Esophagus mucosa (tissue), 1 donor: ENCODE data around the gene CHCHD6. TPM values are rescaled to one million over a fixed set of nuclear protein-coding genes. Genes with fewer than 3 reads are reported as not detected.
A peak's percentile ranks its signal among the peaks of the same experiment; 100 is the strongest.

Experiments
- ATAC-seq: fragments of 200-7000 bp; cut with Tn5 transposase; one replicate; pipeline ENCODE4 v1.9.1; 2020
- total RNA-seq: library from RNA; stranded (reverse); gene quantifications from one replicate; pipeline ENCODE4 v1.2.4, GENCODE V29; 2023
- donor health status: DM: yes; HTN: yes; CAD: no.

Gene CHCHD6
- total RNA-seq, 1 donor from 2014 or later, result 9.2 TPM

DNA sequence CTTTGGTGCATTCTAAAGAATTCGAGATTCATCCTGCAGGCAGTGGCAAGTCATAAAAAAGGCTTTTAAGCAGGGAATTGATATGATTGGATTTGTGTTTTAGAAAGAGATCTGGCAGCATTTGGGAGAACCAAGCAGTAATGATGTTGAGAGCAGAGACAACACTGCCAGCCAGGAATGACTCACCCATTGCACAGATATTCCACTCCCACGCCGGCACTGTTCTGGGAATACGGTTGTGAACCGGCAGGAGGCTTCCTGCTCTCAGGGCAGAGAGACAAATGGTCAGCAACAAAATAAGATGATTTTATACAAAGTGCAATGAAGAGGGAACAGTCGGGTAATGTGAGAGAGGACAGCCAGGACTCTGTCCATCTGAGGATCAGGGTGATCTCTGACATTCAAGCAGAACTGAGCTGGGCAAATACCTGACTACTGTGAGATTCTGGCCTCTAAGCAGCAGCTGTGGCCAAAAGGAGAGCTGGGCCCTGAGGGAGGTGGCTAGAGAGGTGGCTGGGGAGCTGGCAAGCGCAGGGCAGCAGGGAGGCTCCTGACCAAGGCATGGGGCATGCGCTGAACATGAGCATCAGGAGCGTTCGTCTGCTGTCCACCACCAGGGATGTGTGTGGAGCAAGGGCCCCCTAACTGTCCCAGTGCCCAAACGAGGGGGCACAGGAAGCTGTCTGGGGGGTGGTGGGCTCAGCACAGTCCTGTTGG lies 222.8 kb downstream of the CHCHD6 start:
- ATAC-seq, result peak; percentile 79

DNA sequence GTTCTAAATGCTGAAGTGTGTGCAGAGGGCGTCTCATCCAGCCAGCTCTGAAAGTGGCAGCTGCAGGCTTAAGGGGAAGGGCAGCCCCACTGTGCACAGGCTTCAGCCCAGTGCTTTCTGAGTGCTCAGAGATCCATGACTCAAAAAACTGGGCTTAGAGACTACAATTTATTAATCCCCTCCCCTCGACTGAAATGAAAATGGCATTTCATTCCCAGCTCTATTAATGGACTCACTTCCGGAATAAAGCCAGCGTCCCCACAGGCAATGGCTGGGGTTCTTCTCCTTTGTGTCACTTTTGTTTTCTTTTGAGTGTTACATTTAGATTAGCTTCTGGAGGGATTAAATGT lies 223.3 kb downstream of the CHCHD6 start:
- peak; percentile 4 for ATAC-seq

DNA sequence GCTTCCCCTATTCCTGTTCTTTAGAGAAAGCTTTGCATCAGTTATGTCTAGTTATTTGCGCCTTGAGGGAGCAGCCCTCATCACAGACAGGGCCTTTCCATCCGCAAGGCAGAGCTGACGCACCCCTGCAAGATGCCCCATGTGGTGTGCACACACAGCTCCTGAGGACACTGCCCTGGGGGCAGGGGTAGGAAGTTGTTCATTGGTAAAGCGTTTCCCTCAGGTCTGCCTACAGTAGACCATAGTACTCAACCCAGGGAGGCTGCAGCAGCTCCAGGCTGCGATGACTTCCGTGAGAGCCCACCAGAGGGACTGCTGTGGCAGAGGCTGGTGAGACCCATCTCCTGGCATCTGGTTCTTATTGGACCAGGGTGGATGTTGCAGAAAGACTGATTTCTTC lies 223.8 kb downstream of the CHCHD6 start:
- ATAC-seq, result no peak

DNA sequence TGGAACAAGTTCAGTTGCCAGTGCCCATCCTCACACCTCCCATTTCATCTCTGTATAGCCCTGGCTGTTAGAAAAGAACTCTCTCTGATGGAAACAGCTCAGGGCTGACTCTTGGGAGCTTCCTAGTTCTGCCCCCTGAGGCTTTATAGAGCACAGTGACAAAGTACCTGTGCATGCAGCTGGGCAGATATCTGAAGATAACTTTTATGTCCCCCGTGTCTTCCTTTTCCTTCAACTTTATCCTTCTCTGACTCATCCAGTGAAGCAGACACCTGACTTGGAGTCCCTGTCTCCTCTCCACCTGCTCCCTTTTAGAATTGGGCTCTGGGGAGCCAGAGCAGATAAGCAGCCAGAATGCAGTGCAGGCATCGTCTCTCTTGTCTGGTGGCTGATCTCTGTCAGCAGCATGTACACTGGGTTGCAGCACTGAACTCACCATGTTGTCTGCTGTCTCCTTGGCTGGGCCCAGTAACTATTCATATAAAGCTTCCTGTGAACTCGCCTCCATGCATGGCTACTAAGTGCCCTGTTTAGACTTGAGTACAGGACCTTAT lies 225.0 kb downstream of the CHCHD6 start:
- no peak for ATAC-seq

DNA sequence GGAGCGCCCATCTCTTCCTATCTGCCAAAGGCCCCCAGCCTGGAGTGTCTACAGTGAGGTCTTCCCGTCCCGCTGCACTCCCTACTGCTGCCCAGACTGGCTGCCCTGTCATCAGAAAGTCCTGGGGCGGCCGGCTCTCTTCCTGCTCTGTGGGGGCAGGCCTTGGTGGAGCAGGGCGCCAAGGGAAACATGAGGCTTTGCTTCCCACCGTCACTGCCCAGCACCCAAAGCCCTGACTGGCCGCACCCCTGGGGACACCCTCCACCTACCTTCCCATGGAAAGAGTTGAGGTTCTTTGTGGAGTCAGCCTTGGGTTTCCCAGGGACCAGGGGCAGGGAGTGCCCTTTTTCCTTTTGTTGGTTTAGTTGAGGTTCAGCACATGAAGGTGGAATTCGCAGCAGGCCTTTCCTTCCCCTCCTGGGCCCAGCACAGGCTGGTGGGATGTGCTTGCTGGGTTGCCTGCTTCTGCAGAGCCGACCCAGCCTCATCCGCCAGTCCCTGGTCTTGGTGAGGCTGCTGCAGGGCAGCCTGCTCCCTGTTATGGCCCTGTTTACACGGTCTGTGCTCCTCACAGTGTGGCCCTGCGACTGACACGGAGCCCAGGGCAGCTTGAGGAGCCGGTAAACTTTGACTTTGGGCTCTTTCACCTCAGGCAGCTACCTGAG lies 227.0 kb downstream of the CHCHD6 start:
- no peak for ATAC-seq

DNA sequence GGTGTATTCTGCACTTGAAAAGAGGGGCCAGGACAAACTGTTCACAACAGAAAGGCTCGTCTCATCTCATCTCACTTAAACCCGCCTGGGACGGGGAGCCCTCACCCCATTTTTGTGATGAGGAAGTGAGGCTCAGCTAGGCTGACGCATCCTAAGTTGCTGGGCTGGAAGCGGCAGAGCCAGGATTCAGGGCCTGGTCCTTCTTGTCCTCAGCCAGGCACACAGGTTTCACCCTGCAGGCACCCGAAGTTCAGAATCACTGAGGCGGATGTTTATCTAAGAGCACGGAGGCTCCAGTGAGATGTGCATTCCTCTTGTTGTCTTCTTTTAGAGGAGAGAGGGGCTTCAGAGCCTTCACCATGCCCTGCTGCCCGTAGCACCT lies 227.8 kb downstream of the CHCHD6 start:
- peak; percentile 66 for ATAC-seq

DNA sequence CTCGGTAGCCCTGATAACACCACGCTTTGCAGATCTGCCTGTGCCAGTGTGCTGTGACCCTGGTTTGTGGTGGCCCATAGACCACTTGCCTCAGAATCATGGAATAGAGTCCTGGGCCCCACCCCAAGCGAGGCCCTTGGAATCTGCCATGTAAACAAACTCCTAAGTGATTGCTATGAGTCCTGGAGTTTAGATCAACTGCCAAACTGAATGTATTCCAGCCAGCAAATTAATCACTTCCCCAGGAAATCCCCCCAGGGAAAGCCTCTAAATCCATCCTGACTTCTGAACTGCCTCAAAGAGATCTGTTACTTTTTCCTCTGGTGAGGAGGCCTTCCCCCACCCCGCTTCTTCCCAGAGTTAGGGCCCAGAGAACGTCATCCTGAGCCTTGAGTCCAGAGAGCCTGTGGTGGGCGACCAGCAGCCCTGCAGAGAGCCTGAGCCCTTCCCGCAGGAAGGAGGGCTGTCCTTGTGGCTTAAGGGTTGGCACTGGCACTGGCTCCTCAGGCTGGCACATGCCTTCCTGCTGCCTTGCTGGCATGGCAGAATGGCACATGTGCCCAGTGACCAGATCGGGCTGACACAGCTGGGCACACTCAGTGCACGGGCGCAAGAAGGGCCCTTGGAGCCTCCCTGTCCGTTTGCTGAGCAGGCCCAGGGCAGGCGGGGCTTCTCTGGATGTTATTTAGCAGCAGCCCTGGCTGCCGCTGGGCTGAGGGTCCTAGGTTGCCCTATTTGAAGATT lies 228.3 kb downstream of the CHCHD6 start:
- ATAC-seq, result peak; percentile 38

DNA sequence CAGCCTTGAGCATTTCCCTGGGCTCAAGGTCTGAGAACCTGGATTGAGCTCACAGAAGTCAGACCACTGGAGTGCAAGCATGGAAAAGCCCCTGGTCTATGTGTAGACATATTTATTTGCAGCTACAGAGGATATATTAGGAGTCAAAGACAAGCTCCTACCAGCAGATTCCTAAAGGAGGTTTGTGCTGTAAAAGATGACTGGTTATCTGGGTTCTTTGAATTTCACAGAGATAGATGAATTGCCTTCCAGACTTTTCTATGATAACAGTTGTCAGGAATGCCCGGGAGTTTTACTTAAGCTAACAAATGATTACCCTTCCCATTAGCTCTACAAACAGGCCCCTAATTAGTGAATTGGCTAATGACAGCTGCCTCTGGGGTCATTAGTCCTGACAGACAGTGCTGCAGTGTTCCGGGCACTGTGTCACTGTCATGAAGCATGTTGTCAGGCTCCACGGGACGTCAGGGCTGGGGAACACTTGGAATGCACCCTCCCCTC lies 230.0 kb downstream of the CHCHD6 start:
- ATAC-seq, result no peak

DNA sequence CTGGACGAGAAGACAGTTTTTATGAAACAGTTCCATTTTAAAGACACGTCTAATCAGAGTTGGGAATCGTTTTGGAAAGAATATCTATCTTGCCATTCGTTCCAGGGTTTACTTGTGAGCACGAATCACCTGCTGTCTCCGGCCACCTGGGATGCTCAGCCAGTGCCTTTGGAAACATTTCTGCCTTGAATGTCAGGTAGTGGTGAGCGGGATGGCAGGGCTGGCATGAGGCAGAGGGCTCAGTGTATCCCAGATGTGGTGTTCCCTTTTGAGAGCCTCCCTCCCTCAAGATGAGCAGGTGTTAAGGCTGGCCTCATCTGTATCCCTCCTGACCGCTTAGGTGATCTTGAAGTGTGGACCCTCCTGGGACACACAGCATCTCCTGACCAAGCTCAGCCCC lies 231.0 kb downstream of the CHCHD6 start:
- no peak for ATAC-seq

DNA sequence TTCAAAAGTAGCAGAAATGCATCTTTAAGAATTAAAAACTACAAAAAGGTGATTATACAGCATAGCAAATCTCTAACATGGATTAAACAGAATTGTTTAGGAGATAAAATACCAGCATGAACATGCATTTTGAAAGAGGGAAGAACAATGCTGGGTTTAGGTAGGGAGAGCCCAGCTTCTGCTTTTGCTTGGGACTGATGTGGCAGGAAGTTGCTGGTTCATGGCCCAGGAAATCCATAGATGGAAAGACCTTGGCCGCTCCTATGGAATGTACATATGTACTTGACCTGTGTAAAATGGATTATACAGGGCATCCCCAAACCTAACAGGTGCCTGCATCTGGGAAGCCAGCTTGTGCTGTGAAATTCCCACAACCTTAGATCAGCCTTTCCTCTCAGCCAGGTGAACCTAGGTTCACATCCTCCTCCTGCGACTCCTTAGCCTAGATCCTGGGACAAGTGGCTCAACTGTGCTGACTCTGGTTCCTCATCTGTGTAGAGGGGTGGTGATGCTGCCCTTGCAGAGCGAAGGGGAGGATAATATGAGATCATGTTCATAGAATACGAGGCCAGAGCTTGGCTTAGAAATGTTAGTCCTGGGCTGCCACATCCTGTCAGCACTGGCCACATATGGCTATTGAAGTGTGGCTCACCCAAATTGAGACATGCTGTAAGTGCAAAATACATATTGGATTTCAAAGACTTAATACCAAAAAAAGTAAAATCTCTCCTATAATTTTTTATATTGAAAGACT lies 231.9 kb downstream of the CHCHD6 start:
- ATAC-seq, result no peak

DNA sequence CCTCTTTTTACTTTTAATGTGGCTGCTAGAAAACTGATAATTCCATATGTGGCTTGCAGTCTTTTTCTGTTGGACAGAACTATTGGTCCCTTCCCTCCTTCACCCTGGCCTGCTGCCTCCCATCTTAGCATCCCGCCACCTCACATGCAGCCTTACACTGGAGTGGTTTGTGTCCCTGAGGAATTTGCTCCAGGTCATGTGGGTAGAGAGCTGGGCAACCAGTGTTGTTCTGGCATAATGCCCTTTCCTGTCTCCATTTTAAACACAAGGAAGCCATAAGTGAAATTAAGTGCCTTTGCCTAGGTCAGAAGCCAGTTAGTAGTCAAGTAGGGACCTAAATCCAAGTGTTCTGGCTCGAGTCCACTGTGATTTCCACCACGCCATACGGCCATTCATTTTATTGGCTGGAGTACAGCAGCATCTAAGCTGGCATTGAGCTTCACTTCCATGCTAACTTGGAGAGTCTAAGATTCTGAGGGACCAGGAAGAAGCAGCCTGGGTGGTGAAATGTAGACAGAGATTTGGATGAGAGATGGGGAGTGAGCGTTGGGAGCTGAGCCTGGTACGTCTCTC lies 232.9 kb downstream of the CHCHD6 start:
- no peak for ATAC-seq

DNA sequence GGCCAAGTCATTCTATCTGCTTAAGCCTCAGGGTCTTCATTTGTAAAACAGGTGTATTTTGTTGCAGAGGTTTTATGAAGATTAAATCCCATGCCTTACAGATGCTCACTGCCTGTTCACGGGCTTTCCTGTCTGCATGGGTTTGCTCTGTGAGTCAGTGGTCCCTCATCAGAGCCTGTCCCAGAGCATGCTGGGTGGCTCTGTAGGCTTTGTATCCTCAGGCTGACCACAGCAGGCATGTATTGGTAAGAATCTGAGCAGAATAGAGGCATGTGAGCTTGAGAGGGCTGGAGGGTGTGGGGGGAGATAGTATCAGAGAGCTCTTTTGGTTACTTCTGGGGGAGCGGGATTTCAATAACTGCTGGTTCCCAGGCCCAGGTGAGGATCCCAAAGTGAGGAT lies 233.5 kb downstream of the CHCHD6 start:
- ATAC-seq, result no peak

DNA sequence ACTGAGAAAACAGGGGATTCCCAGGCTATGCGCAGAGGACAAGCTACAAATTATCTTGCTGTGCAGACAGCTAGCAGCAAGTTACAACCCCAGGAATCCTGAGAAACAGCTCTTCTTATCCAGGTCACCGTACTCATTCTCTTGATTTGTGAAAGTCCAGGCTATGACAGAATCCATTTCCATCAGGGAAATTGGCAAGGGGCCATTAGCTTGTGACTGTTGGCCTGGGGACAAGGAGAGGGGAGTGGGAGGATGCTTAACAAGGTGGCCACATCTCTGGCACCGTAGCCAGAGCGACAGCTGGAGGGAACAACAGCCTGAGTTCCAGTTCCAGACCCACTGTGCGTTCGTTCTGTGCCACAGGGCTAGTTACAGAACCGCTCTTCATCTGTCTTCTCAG lies 233.9 kb downstream of the CHCHD6 start:
- no peak for ATAC-seq

DNA sequence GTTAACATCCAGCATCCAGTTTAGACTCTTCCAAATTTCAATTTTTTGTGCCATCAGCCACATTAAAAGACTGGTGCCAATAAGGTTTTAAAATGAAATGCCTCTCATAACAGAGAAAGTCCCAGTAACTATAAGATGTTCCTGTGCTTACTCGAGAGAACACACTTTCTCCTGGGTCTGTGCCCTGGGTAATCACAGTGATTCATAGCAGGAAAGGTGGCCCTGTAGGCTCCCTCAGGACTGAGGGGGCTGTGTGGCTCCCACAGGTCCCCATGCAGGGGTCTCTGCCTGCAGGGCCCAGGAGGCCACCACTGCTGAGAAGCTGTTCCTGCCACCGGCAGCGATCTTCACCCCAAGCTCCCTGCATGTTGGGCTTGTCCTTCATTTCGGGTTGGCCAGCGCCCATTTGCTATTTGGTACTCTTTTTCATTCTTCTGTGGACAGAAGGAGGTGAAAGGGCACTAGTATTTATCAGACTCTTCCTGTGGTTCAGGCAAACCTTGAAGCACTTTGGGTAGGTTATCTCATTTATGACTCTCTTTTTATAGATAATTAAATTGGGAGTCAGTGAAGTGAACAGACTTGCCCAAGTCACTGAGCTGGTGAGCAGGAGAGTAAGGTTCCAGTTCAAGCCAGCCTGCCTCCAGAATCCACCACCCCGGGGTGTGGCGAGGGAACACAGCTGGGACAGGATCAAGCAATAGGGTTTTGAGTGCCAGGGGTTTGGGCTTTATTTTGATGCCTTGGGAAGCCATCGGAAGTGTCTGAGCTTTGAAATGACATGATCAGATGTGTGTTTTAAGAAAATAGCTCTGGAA lies 234.7 kb downstream of the CHCHD6 start:
- ATAC-seq, result peak; percentile 74

DNA sequence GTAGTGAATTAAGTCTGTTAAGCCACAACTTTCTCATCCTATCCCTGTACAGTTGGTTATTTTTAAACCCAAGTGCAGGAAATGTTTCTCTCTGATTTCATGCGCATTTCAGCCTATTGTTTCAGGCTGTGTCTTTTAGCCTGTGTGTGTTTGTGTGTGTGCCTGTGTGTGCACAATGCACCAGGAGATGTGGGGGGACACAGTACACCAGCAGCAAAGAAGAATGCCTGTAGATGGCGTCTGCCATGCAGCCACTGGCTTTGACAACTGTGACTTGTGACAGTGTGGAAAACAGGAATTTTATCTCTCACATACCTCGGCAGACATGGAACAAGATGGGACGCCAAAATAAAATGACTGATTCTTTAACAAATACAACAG lies 235.3 kb downstream of the CHCHD6 start:
- ATAC-seq, result no peak

DNA sequence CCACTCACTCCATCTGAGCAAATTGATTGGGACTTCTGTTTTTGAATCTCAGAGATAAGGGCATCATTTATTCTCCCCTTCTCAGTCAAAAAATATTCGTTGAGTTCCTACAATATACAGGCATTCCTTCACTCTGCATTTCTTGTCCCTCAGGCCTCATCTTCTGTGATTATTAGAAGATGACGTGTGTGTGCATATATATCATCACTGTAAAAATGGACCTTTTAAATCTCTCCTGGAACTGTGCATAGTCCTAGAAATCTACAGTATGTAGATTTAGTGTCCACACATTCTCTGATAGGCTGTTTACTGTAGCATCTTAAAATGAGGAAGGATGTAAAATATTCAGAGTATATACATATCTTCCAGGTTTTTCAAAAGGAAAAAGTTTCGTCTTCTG lies 235.7 kb downstream of the CHCHD6 start:
- no peak for ATAC-seq

DNA sequence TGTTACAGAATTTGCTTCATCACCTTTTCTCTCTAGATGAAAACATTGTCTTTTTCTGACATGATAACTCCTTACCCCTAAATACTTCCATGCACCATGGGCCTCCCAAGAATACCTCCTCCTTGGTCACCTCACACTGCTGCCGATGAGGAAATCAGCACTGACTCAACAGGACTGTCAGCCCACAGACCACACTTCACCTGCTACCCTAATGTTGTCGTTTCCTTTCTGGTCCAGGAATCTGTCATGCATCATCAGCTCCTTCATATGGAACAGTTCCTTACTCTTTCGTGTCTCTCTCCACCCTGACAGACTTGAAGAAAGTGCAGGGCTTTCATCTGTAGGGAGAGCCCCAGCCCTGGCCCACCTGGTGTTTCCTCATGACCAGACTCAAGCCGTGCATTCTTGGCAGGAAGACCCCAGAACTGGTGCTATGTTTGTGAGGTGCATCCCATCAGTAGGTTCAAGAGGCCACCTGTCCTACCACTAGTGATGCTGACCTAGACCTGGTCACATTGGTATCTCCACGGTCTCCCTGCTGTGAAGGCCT lies 237.8 kb downstream of the CHCHD6 start:
- ATAC-seq, result no peak

DNA sequence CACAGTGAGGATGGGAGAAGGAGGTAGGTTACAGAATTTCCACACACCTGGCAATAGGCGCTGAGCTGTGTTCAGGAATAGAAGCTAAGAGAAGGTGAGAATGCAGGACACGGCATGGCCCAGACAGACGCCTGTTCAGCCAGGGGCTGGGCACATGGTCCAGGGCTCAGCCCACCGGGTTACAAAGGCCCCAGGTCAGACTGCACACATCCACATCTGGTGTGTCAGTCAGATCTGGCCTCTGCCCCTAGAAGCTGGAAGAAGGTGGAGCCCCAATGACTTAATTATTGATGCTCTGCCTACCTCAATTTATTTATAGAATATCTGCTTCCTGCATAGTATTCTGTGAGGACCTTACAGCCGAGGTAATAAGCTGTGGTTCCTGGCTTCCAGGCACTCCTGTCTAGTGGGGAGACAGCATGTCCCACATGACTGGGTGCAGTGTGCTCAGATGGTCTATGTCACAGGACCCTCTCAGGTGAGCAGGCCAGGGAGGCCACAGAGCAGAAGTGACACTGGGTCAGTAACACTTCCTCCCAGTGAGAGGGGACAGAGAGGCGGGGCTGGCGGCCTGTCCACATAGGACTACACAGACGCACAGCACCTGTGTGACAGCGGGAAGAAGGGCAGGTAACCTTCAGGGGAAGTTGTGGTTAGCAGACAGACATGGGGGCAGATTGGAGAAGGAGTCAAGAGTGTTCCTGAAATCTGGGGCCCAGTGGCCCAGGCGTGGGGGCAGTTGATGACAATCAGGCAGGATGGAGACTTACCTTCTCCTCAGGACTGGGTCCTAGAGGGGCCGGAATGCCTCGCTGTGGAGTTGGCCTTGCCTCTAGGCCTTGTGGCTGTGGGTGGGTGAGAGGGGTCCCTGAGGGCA lies 240.3 kb downstream of the CHCHD6 start:
- ATAC-seq, result no peak

DNA sequence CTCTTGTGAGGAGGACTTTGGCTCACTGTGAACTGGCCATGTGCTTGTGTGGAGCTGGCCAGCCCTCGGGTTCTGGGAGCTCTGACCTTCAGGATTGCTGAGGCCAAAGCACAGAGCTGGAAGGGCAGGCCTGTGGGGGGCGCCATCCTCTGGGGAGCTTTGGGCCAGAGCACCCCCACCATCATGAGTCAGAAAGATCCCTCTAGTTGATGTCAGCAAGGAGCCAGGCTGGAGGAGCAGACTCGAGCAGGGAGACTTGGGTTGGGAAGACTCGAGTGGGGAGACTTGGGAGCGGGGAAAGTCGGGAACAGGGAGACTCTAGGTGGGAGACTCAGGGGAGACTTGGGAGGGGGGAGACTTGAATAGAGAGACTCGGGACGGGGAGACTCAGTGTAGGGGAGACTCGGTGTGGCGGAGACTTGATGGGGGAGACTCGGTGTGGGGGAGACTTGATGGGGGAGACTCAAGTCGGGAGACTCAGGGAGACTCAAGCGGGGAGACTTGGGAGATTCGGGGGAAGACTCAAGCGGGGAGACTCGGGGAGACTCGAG lies 241.2 kb downstream of the CHCHD6 start:
- ATAC-seq, result no peak

DNA sequence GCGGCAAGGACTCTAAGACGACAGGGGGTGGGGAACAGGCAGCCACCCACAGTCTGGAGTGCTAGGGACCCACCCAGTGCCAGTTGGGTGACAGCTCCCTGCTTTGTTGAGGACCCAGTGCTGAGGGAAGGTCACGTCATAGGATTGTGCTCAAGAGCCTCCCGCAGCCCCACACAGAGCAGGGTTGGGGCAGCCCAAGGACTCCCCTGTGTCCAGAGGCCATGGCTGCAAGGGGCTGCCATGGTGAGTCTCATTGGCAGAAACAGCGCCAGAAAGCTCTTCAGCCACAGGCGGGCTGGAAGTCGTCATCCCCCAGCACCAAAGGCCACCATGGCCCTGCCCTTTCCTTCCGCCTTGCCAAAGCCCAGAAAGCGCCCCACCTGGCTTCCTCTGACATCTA lies 241.9 kb downstream of the CHCHD6 start:
- no peak for ATAC-seq
